ENCODE measurements around the gene MAP1B. TPM values are rescaled to one million over a fixed set of nuclear protein-coding genes. Genes with fewer than 3 reads are reported as not detected.

MAP1B gene
- total RNA-seq, 1 donor from 2014 or later, result 84.4 TPM

- H2AFZ ChIP-seq (replicated peaks), result no peak overlapping the region
- H3K9ac ChIP-seq, result no peak overlapping the region
- H3K36me3 ChIP-seq, result no peaks in the 10 kb centered on the region
- no peak for DNase-seq (ENCODE audit: low spot score)
- Mint-ChIP-seq H3K9me3 (no peaks in the 10 kb centered on the region), H3K4me1 (no peaks in the 10 kb centered on the region), H3K36me3 (peaks cover 55% of the 10 kb centered on the region), H3K4me3 (no peak overlapping the region), H3K27me3 (ENCODE audit: insufficient read depth, low read depth) (peaks cover 2% of the 10 kb centered on the region), H3K27ac (no peak overlapping the region)
- H3K27ac ChIP-seq, result no peak overlapping the region
- no peaks in the 10 kb centered on the region for H3K9me3 ChIP-seq (ENCODE audit: low read depth)
- no peak for TF ChIP-seq CTCF (IDR thresholded peaks at IDR 0.05)
- TF ChIP-seq EZH2phosphoT487 (IDR thresholded peaks at IDR 0.05), result no peak
- no peak for TF ChIP-seq EZH2 (IDR thresholded peaks at IDR 0.05)
- no peaks in the 10 kb centered on the region for H3K27me3 ChIP-seq
- H3K4me1 ChIP-seq, result no peaks in the 10 kb centered on the region
- no peaks in the 10 kb centered on the region for H3K79me2 ChIP-seq (ENCODE audit: low read depth)
- H4K20me1 ChIP-seq (ENCODE audit: low read depth), result no peaks in the 10 kb centered on the region
- H3K4me3 ChIP-seq, result no peak overlapping the region
- H3K4me2 ChIP-seq, result no peak overlapping the region
- no peaks in the 10 kb centered on the region for H3F3A ChIP-seq (ENCODE audit: low read depth)
These were observed 115.2 kb downstream of the MAP1B start for GRCh38 chr5:72222521-72222920.

GRCh38 chr5:72223371-72223770 is 116.1 kb downstream of the MAP1B start:
- Histone ChIP-seq H3F3A (ENCODE audit: low read depth) (no peaks in the 10 kb centered on the region), H3K4me3 (no peak overlapping the region), H3K4me1 (no peaks in the 10 kb centered on the region), H3K9me3 (ENCODE audit: low read depth) (no peaks in the 10 kb centered on the region), H3K4me2 (no peak overlapping the region), H2AFZ (replicated peaks) (no peak overlapping the region), H3K9ac (no peak overlapping the region), H4K20me1 (ENCODE audit: low read depth) (no peaks in the 10 kb centered on the region), H3K79me2 (ENCODE audit: low read depth) (no peaks in the 10 kb centered on the region), H3K27me3 (no peaks in the 10 kb centered on the region), H3K36me3 (peaks cover 5% of the 10 kb centered on the region), H3K27ac (no peak overlapping the region)
- H3K4me1 Mint-ChIP-seq, result no peaks in the 10 kb centered on the region
- no peak overlapping the region for H3K4me3 Mint-ChIP-seq
- H3K36me3 Mint-ChIP-seq, result peaks cover 50% of the 10 kb centered on the region
- H3K9me3 Mint-ChIP-seq, result no peaks in the 10 kb centered on the region
- TF ChIP-seq CTCF (IDR thresholded peaks at IDR 0.05), result no peak
- no peak for TF ChIP-seq EZH2 (IDR thresholded peaks at IDR 0.05)
- no peak for TF ChIP-seq EZH2phosphoT487 (IDR thresholded peaks at IDR 0.05)
- no peak for DNase-seq (ENCODE audit: low spot score)
- H3K27me3 Mint-ChIP-seq (ENCODE audit: insufficient read depth, low read depth), result peaks cover 2% of the 10 kb centered on the region
- no peak overlapping the region for H3K27ac Mint-ChIP-seq

GRCh38 chr5:72224946-72225463 is 117.7 kb downstream of the MAP1B start:
- H3K36me3 Mint-ChIP-seq, result peaks cover 37% of the 10 kb centered on the region
- Histone ChIP-seq H3K4me3 (no peak overlapping the region), H4K20me1 (ENCODE audit: low read depth) (no peaks in the 10 kb centered on the region), H3K27ac (no peak overlapping the region), H3F3A (ENCODE audit: low read depth) (no peaks in the 10 kb centered on the region), H3K36me3 (peaks cover 8% of the 10 kb centered on the region), H3K4me1 (no peaks in the 10 kb centered on the region), H3K27me3 (no peaks in the 10 kb centered on the region), H3K9me3 (ENCODE audit: low read depth) (no peaks in the 10 kb centered on the region), H3K79me2 (ENCODE audit: low read depth) (no peaks in the 10 kb centered on the region), H3K4me2 (no peak overlapping the region), H3K9ac (no peak overlapping the region), H2AFZ (replicated peaks) (no peak overlapping the region)
- H3K27me3 Mint-ChIP-seq (ENCODE audit: insufficient read depth, low read depth), result peaks cover 2% of the 10 kb centered on the region
- no peak for DNase-seq (ENCODE audit: low spot score)
- H3K4me1 Mint-ChIP-seq, result no peaks in the 10 kb centered on the region
- no peaks in the 10 kb centered on the region for H3K9me3 Mint-ChIP-seq
- no peak overlapping the region for H3K27ac Mint-ChIP-seq
- no peak for TF ChIP-seq EZH2phosphoT487 (IDR thresholded peaks at IDR 0.05)
- TF ChIP-seq EZH2 (IDR thresholded peaks at IDR 0.05), result no peak
- no peak for TF ChIP-seq CTCF (IDR thresholded peaks at IDR 0.05)
- H3K4me3 Mint-ChIP-seq, result no peak overlapping the region
